LNCAP (cell line): Measurements from ENCODE around the gene FAXC.

Experiments used
- TF ChIP-seq, protein P1 (sequence below): fragments of 450-650 bp; IDR thresholded peaks from 2 replicates; pipeline ENCODE4 v1.5.1; 2017; ENCODE audit warnings: mild to moderate bottlenecking

FAXC gene

DNA sequence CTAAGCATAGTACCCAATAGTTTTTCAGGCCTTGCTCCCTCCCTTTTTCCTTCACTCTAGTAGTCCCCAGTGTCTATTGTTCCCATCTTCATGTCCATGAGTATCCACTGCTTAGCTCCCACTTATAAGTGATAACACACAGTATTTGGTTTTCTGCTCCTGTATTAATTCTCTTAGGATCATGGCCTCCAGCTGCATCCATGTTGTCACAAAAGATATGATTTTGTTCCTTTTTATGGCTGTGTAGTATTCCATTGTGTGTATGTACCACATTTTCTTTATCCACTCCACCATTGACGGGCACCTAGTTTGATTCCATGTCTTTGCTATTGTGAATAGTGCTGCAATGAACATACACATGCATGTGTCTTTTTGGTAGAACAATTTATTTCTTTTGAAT, 102.9 kb downstream of the FAXC start:
- TF ChIP-seq, protein P1, sequence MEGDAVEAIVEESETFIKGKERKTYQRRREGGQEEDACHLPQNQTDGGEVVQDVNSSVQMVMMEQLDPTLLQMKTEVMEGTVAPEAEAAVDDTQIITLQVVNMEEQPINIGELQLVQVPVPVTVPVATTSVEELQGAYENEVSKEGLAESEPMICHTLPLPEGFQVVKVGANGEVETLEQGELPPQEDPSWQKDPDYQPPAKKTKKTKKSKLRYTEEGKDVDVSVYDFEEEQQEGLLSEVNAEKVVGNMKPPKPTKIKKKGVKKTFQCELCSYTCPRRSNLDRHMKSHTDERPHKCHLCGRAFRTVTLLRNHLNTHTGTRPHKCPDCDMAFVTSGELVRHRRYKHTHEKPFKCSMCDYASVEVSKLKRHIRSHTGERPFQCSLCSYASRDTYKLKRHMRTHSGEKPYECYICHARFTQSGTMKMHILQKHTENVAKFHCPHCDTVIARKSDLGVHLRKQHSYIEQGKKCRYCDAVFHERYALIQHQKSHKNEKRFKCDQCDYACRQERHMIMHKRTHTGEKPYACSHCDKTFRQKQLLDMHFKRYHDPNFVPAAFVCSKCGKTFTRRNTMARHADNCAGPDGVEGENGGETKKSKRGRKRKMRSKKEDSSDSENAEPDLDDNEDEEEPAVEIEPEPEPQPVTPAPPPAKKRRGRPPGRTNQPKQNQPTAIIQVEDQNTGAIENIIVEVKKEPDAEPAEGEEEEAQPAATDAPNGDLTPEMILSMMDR, result no peak

DNA sequence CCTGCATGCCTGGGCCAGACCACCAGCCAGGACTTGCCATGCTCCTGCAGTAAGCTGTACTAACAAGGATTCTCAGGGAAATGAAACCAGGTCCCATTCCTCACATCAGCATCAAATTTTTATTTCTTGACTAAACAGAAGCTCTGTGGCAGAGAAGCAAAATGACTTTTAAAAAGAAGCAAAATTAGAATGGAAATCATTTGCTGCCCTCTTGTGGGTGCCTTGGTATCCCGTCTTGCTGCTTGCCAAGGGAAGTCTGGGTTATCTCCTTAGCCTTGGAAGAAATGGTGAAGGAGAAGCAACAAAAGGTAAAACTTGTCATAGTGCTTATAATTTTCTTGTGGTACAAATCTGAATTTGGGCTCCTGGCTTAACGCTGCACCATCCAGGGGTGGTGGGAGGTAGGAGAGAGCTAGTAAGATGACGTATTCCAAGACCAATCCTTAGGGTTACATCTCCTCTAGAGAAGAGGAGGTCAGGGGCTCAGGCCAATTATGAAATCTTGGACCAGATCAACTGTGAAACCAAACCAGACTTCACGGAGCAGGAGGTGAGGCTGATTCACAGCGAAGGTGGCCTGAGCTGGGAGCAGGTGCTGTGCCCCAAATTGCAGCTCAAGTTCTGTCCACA, 107.5 kb downstream of the FAXC start:
- TF ChIP-seq, protein P1, result peak; percentile 78

- TF ChIP-seq, protein P1, result no peak
Measured at GRCh38 chr6:99236010-99236409, 113.5 kb downstream of the FAXC start.

DNA sequence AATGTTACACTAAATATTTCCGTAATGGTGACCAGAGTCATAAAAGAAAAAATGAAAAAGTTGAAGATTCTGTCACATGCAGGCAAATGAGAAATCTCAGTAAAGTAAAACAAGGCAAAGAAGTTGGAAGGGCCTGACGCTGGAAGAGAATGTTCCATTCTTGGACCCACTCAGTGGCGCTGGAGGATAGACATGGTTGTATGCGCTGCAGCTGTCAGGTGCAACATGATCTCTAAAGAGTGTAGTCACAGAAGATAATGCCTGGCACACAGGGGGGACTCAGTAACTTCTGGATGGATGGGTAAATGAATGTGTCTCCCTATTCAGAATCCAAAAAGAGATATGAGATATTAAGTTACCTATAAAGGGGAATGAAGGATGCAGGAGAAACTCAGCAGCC, 116.3 kb downstream of the FAXC start:
- TF ChIP-seq, protein P1, result no peak

- TF ChIP-seq, protein P1, result no peak
Measured at GRCh38 chr6:99232056-99232455, 117.4 kb downstream of the FAXC start.

- TF ChIP-seq, protein P1, result no peak
Measured at GRCh38 chr6:99225172-99225571, 124.3 kb downstream of the FAXC start.
